K562 (cell line): Measurements from ENCODE around the gene CCT5. TPM values are rescaled to one million over a fixed set of nuclear protein-coding genes. Genes with fewer than 3 reads are reported as not detected.

Experiments
- ATAC-seq: fragments of 200-7000 bp; cut with Tn5 transposase; 3 replicates; pipeline ENCODE4 v1.9.1; 2020; ENCODE audit warnings: moderate library complexity
- BruUV-seq: library from RNA; stranded (reverse); fragments of 400-500 nt; replicated peaks from 2 replicates; lab custom pipeline; 2021; lab: Mats Ljungman, UMichigan
- CTCF ChIA-PET: fragments of 300-600 bp; formaldehyde crosslinking; extraction: SDS; loops from one replicate; lab custom pipeline; 2021; ENCODE audit warnings: low intra/inter-chr PET ratio; lab: Yijun Ruan, JAX
- POLR2A ChIA-PET: fragments of 300-600, 350-650 bp; sonication (Branson Sonifier 250); formaldehyde crosslinking; extraction: SDS; loops from one replicate; lab custom pipeline; 2021; ENCODE audit warnings: antibody characterized with exemption, inconsistent platforms; lab: Yijun Ruan, JAX
- DNase-seq, 4 experiments: peaks; one replicate each; pipeline versions ENCODE4 v3.0.0 to v3.0.0-alpha.2; 2011 to 2018; ENCODE audit warnings: low spot score in 3 of 4, mixed read lengths in 3 of 4; ENCODE audit errors: extremely low read depth in 1 of 4
- FAIRE-seq: peaks from 2 replicates; lab custom pipeline; 2011; peaks lifted over from hg19 to GRCh38; lab: Jason Lieb, UNC
- H2AFZ ChIP-seq: 2 replicates; pipeline ENCODE4 v1.6.0; 2011; ENCODE audit warnings: low read depth, low read length, control low read depth, inconsistent platforms
- H3K27ac ChIP-seq: fragments of 200-600 bp; 3 replicates; pipeline ENCODE4 v1.8.0; 2011; ENCODE audit warnings: low read depth, mild to moderate bottlenecking, control low read depth, inconsistent platforms, low read length, moderate library complexity, mixed read lengths; ENCODE audit errors: extremely low read depth
- H3K27me3 ChIP-seq, 2 experiments: fragments of 300-600 bp in 1 of 2; 2 replicates in 1 of 2; 3 replicates in 1 of 2; pipeline versions ENCODE4 v1.6.0 to v1.8.0; 2011; ENCODE audit warnings: inconsistent platforms in 2 of 2, low read length in 2 of 2, mild to moderate bottlenecking in 1 of 2, mixed read lengths in 1 of 2, moderate library complexity in 1 of 2; ENCODE audit not compliant: control insufficient read depth in 2 of 2, insufficient read depth in 2 of 2
- H3K36me3 ChIP-seq: fragments of 300-600 bp; 3 replicates; pipeline ENCODE4 v1.8.0; 2011; ENCODE audit warnings: mild to moderate bottlenecking, low read length, inconsistent platforms; ENCODE audit not compliant: control insufficient read depth, insufficient read depth
- H3K4me1 ChIP-seq, 2 experiments: fragments of 200-600 bp in 1 of 2; replicated peaks in 1 of 2; 2 replicates in 1 of 2; 3 replicates in 1 of 2; pipeline versions ENCODE4 v1.5.1 to v1.8.0; 2011; ENCODE audit warnings: inconsistent platforms in 2 of 2, low read length in 2 of 2, mild to moderate bottlenecking in 1 of 2, mixed read lengths in 1 of 2, moderate library complexity in 1 of 2; ENCODE audit not compliant: control insufficient read depth in 2 of 2, insufficient read depth in 2 of 2
- H3K4me2 ChIP-seq: 2 replicates; pipeline ENCODE4 v1.6.1; 2011; ENCODE audit warnings: low read length, control low read depth, inconsistent platforms, mixed read lengths; ENCODE audit not compliant: insufficient read depth
- H3K4me3 ChIP-seq: fragments of 200-600 bp; sonication (generic), shearing (Covaris generic); 2 replicates; pipeline ENCODE4 v1.5.1; 2016; ENCODE audit warnings: control low read depth, inconsistent platforms
- H3K79me2 ChIP-seq: fragments of 200-600 bp; 3 replicates; pipeline ENCODE4 v1.8.0; 2011; ENCODE audit warnings: low read length, inconsistent platforms; ENCODE audit not compliant: control insufficient read depth, insufficient read depth
- H3K9ac ChIP-seq, 2 experiments: 2 replicates each; pipeline versions ENCODE4 v1.6.0 to v1.6.1; 2011; ENCODE audit warnings: low read depth in 2 of 2, low read length in 2 of 2, control low read depth in 1 of 2, inconsistent platforms in 1 of 2, mild to moderate bottlenecking in 1 of 2, mixed read lengths in 1 of 2; ENCODE audit not compliant: insufficient read depth in 1 of 2
- H3K9me1 ChIP-seq: one replicate; pipeline ENCODE4 v1.6.0; 2011; ENCODE audit warnings: inconsistent platforms, mild to moderate bottlenecking, low read length, moderate library complexity; ENCODE audit not compliant: control insufficient read depth, insufficient read depth
- H3K9me3 ChIP-seq: replicated peaks from 2 replicates; pipeline ENCODE4 v1.5.1; 2011; ENCODE audit warnings: low read depth, low read length, inconsistent platforms; ENCODE audit not compliant: control insufficient read depth, insufficient read depth
- H4K20me1 ChIP-seq: replicated peaks from 2 replicates; pipeline ENCODE4 v1.6.1; 2011; ENCODE audit warnings: low read length, inconsistent platforms, mixed read lengths; ENCODE audit not compliant: control insufficient read depth, insufficient read depth
- CBFB ChIP-seq: sonication (generic); formaldehyde crosslinking; IDR thresholded peaks from 2 replicates; pipeline ENCODE4 v1.4.0; 2020; ENCODE audit warnings: mild to moderate bottlenecking, missing genetic modification reagents
- HDAC6 ChIP-seq: IDR thresholded peaks from 2 replicates; pipeline ENCODE4 v1.6.1; 2012; ENCODE audit warnings: low read depth, mild to moderate bottlenecking, control low read depth, inconsistent platforms, low read length, moderate library complexity
- NCOA2 ChIP-seq, 2 experiments: fragments of 450-650 bp; IDR thresholded peaks; 2 replicates each; pipeline ENCODE4 v1.6.1; 2018; ENCODE audit warnings: mild to moderate bottlenecking in 2 of 2, moderate library complexity in 1 of 2; ENCODE audit not compliant: partially characterized antibody in 2 of 2
- RAD21 ChIP-seq, 2 experiments: fragments of 250-450 bp in 1 of 2; fragments of 450-650 bp in 1 of 2; sonication (Bioruptor Pico) in 1 of 2; formaldehyde crosslinking in 1 of 2; IDR thresholded peaks in 1 of 2; conservative IDR thresholded peaks in 1 of 2; 2 replicates each; pipeline versions ENCODE4 v1.4.0 to v1.8.0; 2020 to 2022; ENCODE audit warnings: mild to moderate bottlenecking in 2 of 2, moderate library complexity in 1 of 2
- SREBF1 ChIP-seq: fragments of 150-350 bp; IDR thresholded peaks from 2 replicates; pipeline ENCODE4 v1.6.1; 2014; ENCODE audit warnings: antibody characterized with exemption, low read depth, low read length, borderline replicate concordance
- WGBS: fragments of 100-300 bp; shearing (Covaris generic); methylation state at CpG from one replicate; pipeline ENCODE4 v1.1.6; 2016; ENCODE audit warnings: low coverage, mixed read lengths; ENCODE audit not compliant: insufficient coverage; ENCODE audit errors: missing lambda C conversion rate; 5-methylcytosine and 5-hydroxymethylcytosine counted together
- in situ Hi-C: fragments of 300-500 bp; cut with MboI; formaldehyde crosslinking; loops from 4 replicates; pipeline ENCODE4 v1.15.0; 2018; ENCODE audit warnings: inconsistent platforms, mixed read lengths
- intact Hi-C: fragments of 100-400 bp; cut with micrococcal nuclease; formaldehyde crosslinking; loops from 2 replicates; pipeline ENCODE4 v1.14.2; 2022
- polyA plus RNA-seq, 8 experiments: library from polyadenylated mRNA; depleted of rRNA in 4 of 8; stranded (reverse) in 5 of 8; unstranded in 3 of 8; fragments of >200 nt; fragmentation: Nextera tagmentation in 2 of 8; fragmentation: Illumina TruSeq in 1 of 8; extraction: Ambion mirVana in 2 of 8; extraction: Trizol in 1 of 8; gene quantifications; 2 replicates each; pipeline versions ENCODE4 v1.2.1 to v1.2.3, GENCODE V29; 2011 to 2014; ENCODE audit warnings: inconsistent platforms in 1 of 8, missing spikeins in 1 of 8
- total RNA-seq, 7 experiments: library from RNA; depleted of rRNA in 6 of 7; stranded (reverse); fragments of >200 nt in 6 of 7; fragmentation: Illumina TruSeq in 2 of 7; extraction: Trizol in 2 of 7; gene quantifications; 2 replicates each; pipeline versions ENCODE4 v1.2.1 to v1.2.3, GENCODE V29; 2011 to 2021; ENCODE audit warnings: low replicate concordance in 1 of 7
- TF ChIP-seq, protein P1 (sequence below): IDR thresholded peaks from 2 replicates; pipeline ENCODE4 v1.6.1; 2011; ENCODE audit warnings: borderline replicate concordance, low read depth, mild to moderate bottlenecking, moderate library complexity, low read length; ENCODE audit not compliant: insufficient read depth, poor library complexity, severe bottlenecking
- TF ChIP-seq, protein P2 (sequence below), 2 experiments: fragments of 450-650 bp; formaldehyde crosslinking in 1 of 2; IDR thresholded peaks; 2 replicates each; pipeline versions ENCODE4 v1.4.0 to v1.6.1; 2014 to 2020; ENCODE audit warnings: mild to moderate bottlenecking in 2 of 2, borderline replicate concordance in 1 of 2, low read depth in 1 of 2

CCT5 gene
- total and polyA plus RNA-seq, 9 of the 15 experiments (the other 6 are each of a cell fraction or from before 2014, with no cell fraction given), result 782 to 1,606 (median 1,153) TPM

- TF ChIP-seq, protein P1, sequence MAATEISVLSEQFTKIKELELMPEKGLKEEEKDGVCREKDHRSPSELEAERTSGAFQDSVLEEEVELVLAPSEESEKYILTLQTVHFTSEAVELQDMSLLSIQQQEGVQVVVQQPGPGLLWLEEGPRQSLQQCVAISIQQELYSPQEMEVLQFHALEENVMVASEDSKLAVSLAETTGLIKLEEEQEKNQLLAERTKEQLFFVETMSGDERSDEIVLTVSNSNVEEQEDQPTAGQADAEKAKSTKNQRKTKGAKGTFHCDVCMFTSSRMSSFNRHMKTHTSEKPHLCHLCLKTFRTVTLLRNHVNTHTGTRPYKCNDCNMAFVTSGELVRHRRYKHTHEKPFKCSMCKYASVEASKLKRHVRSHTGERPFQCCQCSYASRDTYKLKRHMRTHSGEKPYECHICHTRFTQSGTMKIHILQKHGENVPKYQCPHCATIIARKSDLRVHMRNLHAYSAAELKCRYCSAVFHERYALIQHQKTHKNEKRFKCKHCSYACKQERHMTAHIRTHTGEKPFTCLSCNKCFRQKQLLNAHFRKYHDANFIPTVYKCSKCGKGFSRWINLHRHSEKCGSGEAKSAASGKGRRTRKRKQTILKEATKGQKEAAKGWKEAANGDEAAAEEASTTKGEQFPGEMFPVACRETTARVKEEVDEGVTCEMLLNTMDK, result no peak
- TF ChIP-seq, all 486 proteins: peak for 0
Observed at GRCh38 chr5:10214041-10214440, 36.0 kb upstream of the CCT5 start (continued).

DNA sequence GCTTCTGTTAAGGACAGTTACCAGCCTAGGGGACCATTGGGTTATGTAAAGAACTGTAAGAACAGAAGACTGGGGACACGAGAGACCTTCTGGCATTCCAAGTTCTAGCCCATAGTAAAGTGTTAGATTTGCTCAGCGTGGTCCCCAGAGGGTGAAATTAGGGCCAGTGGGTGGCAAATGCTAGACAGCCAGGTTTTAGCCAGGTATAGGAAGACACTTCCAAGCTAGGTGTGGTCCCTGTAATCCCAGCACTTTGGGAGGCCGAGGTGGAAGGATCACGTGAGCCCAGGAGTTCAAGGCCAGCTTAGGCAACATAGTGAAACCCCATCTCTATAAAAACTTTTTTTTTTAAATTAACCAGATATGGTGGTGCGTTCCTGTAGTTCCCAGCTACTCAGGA is 34.7 kb upstream of the CCT5 start:
- Histone ChIP-seq H3K9me3 (no peaks in the 10 kb centered on the region), H3K79me2 (no peaks in the 10 kb centered on the region), H4K20me1 (no peaks in the 10 kb centered on the region; the same call in 1 of the 2 replicates), H3K27ac (no peak overlapping the region), H3K9me1 (no peaks in the 10 kb centered on the region), H3K4me2 (no peak overlapping the region), H3K9ac (no peak overlapping the region), H3K27me3 (no peaks in the 10 kb centered on the region), H3K4me1 (no peaks in the 10 kb centered on the region), H2AFZ (no peak overlapping the region), H3K4me3 (no peak overlapping the region), H3K36me3 (no peaks in the 10 kb centered on the region)
- no peak; the same call in 2 of the 3 replicates for ATAC-seq
- no peak for FAIRE-seq
- intact Hi-C loops, result no loop called here
- WGBS, result 15% methylated on average over 5 of the region's 5 CpGs
- ChIA-PET CTCF (no interaction called here), POLR2A (interaction anchor here (1.0 kb wide), 1 partner anchor 16 kb away, joined by 3 read pairs; no protein-coding TSS in a partner anchor)
- no TSS peak for BruUV-seq
- no peak for DNase-seq
- in situ Hi-C loops, result no loop called here
- TF ChIP-seq SREBF1 (no peak), CBFB (CRISPR knock-in tag) (no peak), NCOA2 (IDR thresholded peaks at IDR 0.05; ENCODE audit: partially characterized antibody in 2 of 2) (no peak), RAD21 (CRISPR knock-in tag; conservative IDR thresholded peaks at IDR 0.05 in 1 of 2, IDR thresholded peaks at IDR 0.05 in 1 of 2) (no peak), HDAC6 (no peak)
- TF ChIP-seq, protein P2, sequence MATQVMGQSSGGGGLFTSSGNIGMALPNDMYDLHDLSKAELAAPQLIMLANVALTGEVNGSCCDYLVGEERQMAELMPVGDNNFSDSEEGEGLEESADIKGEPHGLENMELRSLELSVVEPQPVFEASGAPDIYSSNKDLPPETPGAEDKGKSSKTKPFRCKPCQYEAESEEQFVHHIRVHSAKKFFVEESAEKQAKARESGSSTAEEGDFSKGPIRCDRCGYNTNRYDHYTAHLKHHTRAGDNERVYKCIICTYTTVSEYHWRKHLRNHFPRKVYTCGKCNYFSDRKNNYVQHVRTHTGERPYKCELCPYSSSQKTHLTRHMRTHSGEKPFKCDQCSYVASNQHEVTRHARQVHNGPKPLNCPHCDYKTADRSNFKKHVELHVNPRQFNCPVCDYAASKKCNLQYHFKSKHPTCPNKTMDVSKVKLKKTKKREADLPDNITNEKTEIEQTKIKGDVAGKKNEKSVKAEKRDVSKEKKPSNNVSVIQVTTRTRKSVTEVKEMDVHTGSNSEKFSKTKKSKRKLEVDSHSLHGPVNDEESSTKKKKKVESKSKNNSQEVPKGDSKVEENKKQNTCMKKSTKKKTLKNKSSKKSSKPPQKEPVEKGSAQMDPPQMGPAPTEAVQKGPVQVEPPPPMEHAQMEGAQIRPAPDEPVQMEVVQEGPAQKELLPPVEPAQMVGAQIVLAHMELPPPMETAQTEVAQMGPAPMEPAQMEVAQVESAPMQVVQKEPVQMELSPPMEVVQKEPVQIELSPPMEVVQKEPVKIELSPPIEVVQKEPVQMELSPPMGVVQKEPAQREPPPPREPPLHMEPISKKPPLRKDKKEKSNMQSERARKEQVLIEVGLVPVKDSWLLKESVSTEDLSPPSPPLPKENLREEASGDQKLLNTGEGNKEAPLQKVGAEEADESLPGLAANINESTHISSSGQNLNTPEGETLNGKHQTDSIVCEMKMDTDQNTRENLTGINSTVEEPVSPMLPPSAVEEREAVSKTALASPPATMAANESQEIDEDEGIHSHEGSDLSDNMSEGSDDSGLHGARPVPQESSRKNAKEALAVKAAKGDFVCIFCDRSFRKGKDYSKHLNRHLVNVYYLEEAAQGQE (IDR thresholded peaks at IDR 0.05; ENCODE audit: borderline replicate concordance), result no peak
- TF ChIP-seq, protein P2 (CRISPR knock-in tag; IDR thresholded peaks at IDR 0.05; ENCODE audit: low read depth), result no peak
